Neural crest cell (in vitro differentiated cells): ENCODE results near the gene ATF5. TPM values are rescaled to one million over a fixed set of nuclear protein-coding genes. Genes with fewer than 3 reads are reported as not detected.

Source experiments
- DNase-seq: peaks from one replicate; pipeline ENCODE4 v3.0.0; 2021; ENCODE audit warnings: low read depth, mixed read lengths, low spot score
- H3K27ac Mint-ChIP-seq: one replicate; pipeline ENCODE4 v1.8.0; 2021; ENCODE audit warnings: mild to moderate bottlenecking, mixed read lengths; ENCODE audit not compliant: unreplicated experiment
- H3K27me3 Mint-ChIP-seq: 2 replicates; pipeline ENCODE4 v1.8.0; 2021; ENCODE audit warnings: low read depth, mild to moderate bottlenecking, mixed read lengths
- H3K36me3 Mint-ChIP-seq: 2 replicates; pipeline ENCODE4 v1.8.0; 2021; ENCODE audit warnings: low read depth, mild to moderate bottlenecking, mixed read lengths
- H3K4me1 Mint-ChIP-seq: 2 replicates; pipeline ENCODE4 v1.8.0; 2021; ENCODE audit warnings: mixed read lengths
- H3K4me3 Mint-ChIP-seq: one replicate; pipeline ENCODE4 v1.8.0; 2021; ENCODE audit warnings: mild to moderate bottlenecking, mixed read lengths
- H3K9me3 Mint-ChIP-seq: 2 replicates; pipeline ENCODE4 v1.8.0; 2021; ENCODE audit warnings: mixed read lengths
- CTCF ChIP-seq: fragments of 200-600 bp; sonication (generic); conservative IDR thresholded peaks from 2 replicates; pipeline ENCODE4 v1.5.0; 2021; ENCODE audit warnings: antibody characterized with exemption, mild to moderate bottlenecking
- total RNA-seq: library from RNA; stranded (reverse); gene quantifications from 2 replicates; pipeline ENCODE4 v1.2.1, GENCODE V29; 2021

The ATF5 gene
- total RNA-seq, 1 donor from 2014 or later, result 23.4 TPM

GRCh38 chr19:49887665-49888509 is 41.1 kb upstream of the ATF5 start:
- DNase-seq, result no peak
- TF ChIP-seq CTCF, result no peak
- no peak overlapping the region for H3K4me3 Mint-ChIP-seq
- H3K27ac Mint-ChIP-seq, result no peak overlapping the region
- H3K4me1 Mint-ChIP-seq, result peaks cover 4% of the 10 kb centered on the region
- H3K9me3 Mint-ChIP-seq, result no peaks in the 10 kb centered on the region
- H3K27me3 Mint-ChIP-seq, result peaks cover 21% of the 10 kb centered on the region
- peaks cover 16% of the 10 kb centered on the region for H3K36me3 Mint-ChIP-seq

GRCh38 chr19:49888510-49888824 is 40.5 kb upstream of the ATF5 start:
- TF ChIP-seq CTCF, result no peak
- H3K27ac Mint-ChIP-seq, result no peak overlapping the region
- H3K27me3 Mint-ChIP-seq, result peaks cover 26% of the 10 kb centered on the region
- H3K9me3 Mint-ChIP-seq, result no peaks in the 10 kb centered on the region
- H3K36me3 Mint-ChIP-seq, result peaks cover 11% of the 10 kb centered on the region
- H3K4me3 Mint-ChIP-seq, result no peak overlapping the region
- H3K4me1 Mint-ChIP-seq, result peaks cover 4% of the 10 kb centered on the region
- DNase-seq, result no peak

- Mint-ChIP-seq H3K36me3 (peaks cover 9% of the 10 kb centered on the region), H3K27ac (no peak overlapping the region), H3K9me3 (no peaks in the 10 kb centered on the region), H3K27me3 (peaks cover 27% of the 10 kb centered on the region), H3K4me1 (peaks cover 4% of the 10 kb centered on the region), H3K4me3 (no peak overlapping the region)
- no peak for DNase-seq
- TF ChIP-seq CTCF, result no peak
These were observed 39.8 kb upstream of the ATF5 start for GRCh38 chr19:49889038-49889686.

GRCh38 chr19:49889687-49890348 is 39.2 kb upstream of the ATF5 start:
- no peak overlapping the region for H3K27ac Mint-ChIP-seq
- no peaks in the 10 kb centered on the region for H3K9me3 Mint-ChIP-seq
- no peak overlapping the region for H3K4me3 Mint-ChIP-seq
- peaks cover 4% of the 10 kb centered on the region for H3K4me1 Mint-ChIP-seq
- peak; percentile 70 for TF ChIP-seq CTCF
- H3K27me3 Mint-ChIP-seq, result peaks cover 27% of the 10 kb centered on the region
- peaks cover 5% of the 10 kb centered on the region for H3K36me3 Mint-ChIP-seq
- DNase-seq, result peak; percentile 61

- peaks cover 27% of the 10 kb centered on the region for H3K27me3 Mint-ChIP-seq
- peaks cover 5% of the 10 kb centered on the region for H3K36me3 Mint-ChIP-seq
- TF ChIP-seq CTCF, result peak; percentile 8
- DNase-seq, result peak; percentile 46
- no peak overlapping the region for H3K27ac Mint-ChIP-seq
- H3K4me1 Mint-ChIP-seq, result peaks cover 4% of the 10 kb centered on the region
- no peak overlapping the region for H3K4me3 Mint-ChIP-seq
- no peaks in the 10 kb centered on the region for H3K9me3 Mint-ChIP-seq
These were observed 38.4 kb upstream of the ATF5 start for GRCh38 chr19:49890349-49891311.
